ENCODE measurements around the gene TSSK6. TPM values are rescaled to one million over a fixed set of nuclear protein-coding genes. Genes with fewer than 3 reads are reported as not detected.

The TSSK6 gene
- total and polyA plus RNA-seq, 2 experiments from 2014 or later = 0.63 to 4.9 TPM

DNA sequence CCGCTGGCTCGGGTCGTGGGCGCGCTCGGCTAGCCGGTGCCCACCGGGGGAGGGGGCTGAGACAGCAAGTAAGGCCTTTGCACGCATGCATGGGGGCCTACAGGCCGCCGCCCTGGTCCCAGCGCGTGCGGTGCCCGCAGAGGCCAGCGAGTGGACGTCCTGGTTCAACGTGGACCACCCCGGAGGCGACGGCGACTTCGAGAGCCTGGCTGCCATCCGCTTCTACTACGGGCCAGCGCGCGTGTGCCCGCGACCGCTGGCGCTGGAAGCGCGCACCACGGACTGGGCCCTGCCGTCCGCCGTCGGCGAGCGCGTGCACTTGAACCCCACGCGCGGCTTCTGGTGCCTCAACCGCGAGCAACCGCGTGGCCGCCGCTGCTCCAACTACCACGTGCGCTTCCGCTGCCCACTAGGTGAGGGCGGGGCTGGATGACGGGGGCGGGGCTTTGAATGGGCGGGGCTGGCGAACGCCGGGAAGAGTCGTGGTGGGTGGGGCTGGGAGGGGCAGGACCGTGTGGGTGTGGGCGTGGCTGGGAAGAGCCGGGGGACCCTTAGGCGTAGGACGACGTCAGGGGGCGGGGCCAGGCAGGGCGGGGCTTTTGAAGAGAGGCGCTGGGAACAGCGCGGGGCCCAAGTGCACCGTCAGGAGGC, 24.8 kb upstream of the TSSK6 start:
- peak overlapping the region; percentile 87; the same call in 1 of the 2 replicates for H2AFZ ChIP-seq
- H3K36me3 ChIP-seq (ENCODE audit: insufficient read depth) = no peaks in the 10 kb centered on the region
- Mint-ChIP-seq H3K4me1 (peaks cover 8% of the 10 kb centered on the region; the same call in 2 of the 3 replicates), H3K27ac (peak overlapping the region; percentile 88; the same call in 1 of the 2 replicates), H3K9me3 (no peaks in the 10 kb centered on the region), H3K27me3 (ENCODE audit: insufficient read depth, low read depth, poor library complexity) (peaks cover 26% of the 10 kb centered on the region), H3K36me3 (ENCODE audit: low read depth) (no peaks in the 10 kb centered on the region; the same call in 2 of the 3 replicates), H3K4me3 (peak overlapping the region; percentile 68; the same call in 2 of the 3 replicates)
- peaks cover 30% of the 10 kb centered on the region for H3K27me3 ChIP-seq (ENCODE audit: insufficient read depth)
- peak overlapping the region; percentile 74 for H3K4me3 ChIP-seq
- peak; percentile 70 for TF ChIP-seq CREB1 (CRISPR knock-in tag; IDR thresholded peaks at IDR 0.05; ENCODE audit: low read depth)
- no peak for TF ChIP-seq ETS1 (IDR thresholded peaks at IDR 0.05)
- no peak for TF ChIP-seq JUNB (IDR thresholded peaks at IDR 0.05; ENCODE audit: unreplicated experiment)
- peak overlapping the region; percentile 97 for H3K4me2 ChIP-seq
- no peaks in the 10 kb centered on the region for H3K79me2 ChIP-seq (replicated peaks; ENCODE audit: insufficient read depth)
- no peak overlapping the region for H3K27ac ChIP-seq (ENCODE audit: low read depth)
- DNase-seq (ENCODE audit: low spot score) (peak; percentile 98), ATAC-seq (peak; percentile 44)
- peaks cover 15% of the 10 kb centered on the region; the same call in 1 of the 2 replicates for H3F3A ChIP-seq (replicated peaks; ENCODE audit: low read depth)
- peaks cover 5% of the 10 kb centered on the region; the same call in 1 of the 2 replicates for H3K4me1 ChIP-seq (ENCODE audit: insufficient read depth)
- 0 out of 2 replicates have a peak, but pooled peaks cover 5% of the 10 kb centered on the region for H4K20me1 ChIP-seq (replicated peaks; ENCODE audit: insufficient read depth)
- no peaks in the 10 kb centered on the region for H3K9me2 ChIP-seq (ENCODE audit: insufficient read depth)

DNA sequence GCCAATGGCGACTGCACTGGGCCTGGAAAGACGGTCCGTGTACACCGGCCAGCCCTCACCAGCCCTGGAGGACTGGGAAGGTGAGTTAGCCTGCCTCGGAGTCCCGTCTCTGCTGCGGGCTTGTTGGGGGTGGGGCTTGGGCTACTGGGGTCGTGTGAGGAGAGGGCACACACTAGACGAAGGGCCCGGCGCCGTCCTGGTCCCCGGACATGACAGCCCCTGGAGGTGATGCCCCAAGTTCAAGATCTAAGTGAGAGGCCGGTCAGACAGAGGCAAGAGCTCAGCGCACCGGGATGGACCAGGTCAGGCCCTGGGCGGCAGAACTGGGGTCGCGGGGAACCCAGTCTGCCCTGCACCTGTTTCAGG, 24.3 kb upstream of the TSSK6 start:
- no peak overlapping the region for H3K27ac ChIP-seq (ENCODE audit: low read depth)
- H3K79me2 ChIP-seq (replicated peaks; ENCODE audit: insufficient read depth) = no peaks in the 10 kb centered on the region
- no peak for TF ChIP-seq STAT1 (IDR thresholded peaks at IDR 0.05; ENCODE audit: unreplicated experiment)
- no peak overlapping the region for H2AFZ ChIP-seq
- peaks cover 8% of the 10 kb centered on the region; the same call in 2 of the 3 replicates for H3K4me1 Mint-ChIP-seq
- peak overlapping the region; percentile 43; the same call in 1 of the 2 replicates for H3K4me2 ChIP-seq
- H3K9me2 ChIP-seq (ENCODE audit: insufficient read depth) = no peaks in the 10 kb centered on the region
- H3K4me3 ChIP-seq = 0 out of 2 replicates have a peak overlapping the region, but pooled peaks have one; percentile 13
- no peak overlapping the region for H3K27ac Mint-ChIP-seq
- peaks cover 5% of the 10 kb centered on the region; the same call in 1 of the 2 replicates for H3K4me1 ChIP-seq (ENCODE audit: insufficient read depth)
- 0 out of 2 replicates have a peak, but pooled peaks cover 5% of the 10 kb centered on the region for H4K20me1 ChIP-seq (replicated peaks; ENCODE audit: insufficient read depth)
- H3K36me3 Mint-ChIP-seq (ENCODE audit: low read depth) = no peaks in the 10 kb centered on the region; the same call in 2 of the 3 replicates
- H3K27me3 Mint-ChIP-seq (ENCODE audit: insufficient read depth, low read depth, poor library complexity) = peaks cover 26% of the 10 kb centered on the region
- peaks cover 15% of the 10 kb centered on the region; the same call in 1 of the 2 replicates for H3F3A ChIP-seq (replicated peaks; ENCODE audit: low read depth)
- peak; percentile 41 for DNase-seq (ENCODE audit: low spot score)
- no peaks in the 10 kb centered on the region for H3K9me3 Mint-ChIP-seq
- ATAC-seq = no peak
- peaks cover 30% of the 10 kb centered on the region for H3K27me3 ChIP-seq (ENCODE audit: insufficient read depth)
- H3K36me3 ChIP-seq (ENCODE audit: insufficient read depth) = no peaks in the 10 kb centered on the region
- H3K4me3 Mint-ChIP-seq = no peak overlapping the region

DNA sequence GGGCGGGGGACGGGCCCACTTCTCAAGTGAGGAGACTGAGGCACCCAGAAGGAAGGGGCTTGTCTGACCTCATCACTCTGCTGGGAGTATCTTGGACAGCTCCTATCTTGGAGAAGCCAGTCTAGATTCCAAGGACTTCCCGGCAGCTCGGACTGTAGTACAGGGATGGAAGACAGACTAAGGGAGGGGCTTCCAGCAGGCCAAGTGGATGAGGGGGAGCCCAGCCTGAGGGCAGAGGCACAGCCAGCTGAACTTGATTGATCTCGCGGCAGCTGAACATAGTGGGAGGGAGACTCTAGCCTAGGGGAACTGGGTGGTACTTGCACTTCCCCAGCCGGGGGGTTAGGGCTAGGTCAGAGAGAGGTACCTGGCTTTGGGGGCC, 23.4 kb upstream of the TSSK6 start:
- no peak; the same call in 2 of the 3 replicates for ATAC-seq
- no peaks in the 10 kb centered on the region for H3K36me3 ChIP-seq (ENCODE audit: insufficient read depth)
- peak overlapping the region; percentile 76 for H3K4me3 ChIP-seq
- peaks cover 19% of the 10 kb centered on the region for H3F3A ChIP-seq (replicated peaks; ENCODE audit: low read depth)
- peaks cover 5% of the 10 kb centered on the region; the same call in 1 of the 2 replicates for H3K4me1 ChIP-seq (ENCODE audit: insufficient read depth)
- no peak overlapping the region for H3K27ac Mint-ChIP-seq
- no peak overlapping the region; the same call in 1 of the 2 replicates for H2AFZ ChIP-seq
- H3K27ac ChIP-seq (ENCODE audit: low read depth) = no peak overlapping the region
- peaks cover 32% of the 10 kb centered on the region for H3K27me3 Mint-ChIP-seq (ENCODE audit: insufficient read depth, low read depth, poor library complexity)
- no peaks in the 10 kb centered on the region; the same call in 2 of the 3 replicates for H3K36me3 Mint-ChIP-seq (ENCODE audit: low read depth)
- H3K4me2 ChIP-seq = peak overlapping the region; percentile 91
- H3K9me2 ChIP-seq (ENCODE audit: insufficient read depth) = no peaks in the 10 kb centered on the region
- peaks cover 33% of the 10 kb centered on the region for H3K27me3 ChIP-seq (ENCODE audit: insufficient read depth)
- DNase-seq (ENCODE audit: low spot score) = peak; percentile 40
- H3K4me1 Mint-ChIP-seq = peaks cover 15% of the 10 kb centered on the region
- no peaks in the 10 kb centered on the region for H3K79me2 ChIP-seq (replicated peaks; ENCODE audit: insufficient read depth)
- H4K20me1 ChIP-seq (replicated peaks; ENCODE audit: insufficient read depth) = 0 out of 2 replicates have a peak, but pooled peaks cover 5% of the 10 kb centered on the region
- no peaks in the 10 kb centered on the region for H3K9me3 Mint-ChIP-seq
- H3K4me3 Mint-ChIP-seq = peak overlapping the region; percentile 63
- TF ChIP-seq ZNF114 (CRISPR knock-in tag; IDR thresholded peaks at IDR 0.05) (no peak), EZH2phosphoT487 (IDR thresholded peaks at IDR 0.05; ENCODE audit: unreplicated experiment) (no peak), ETS1 (IDR thresholded peaks at IDR 0.05) (no peak), EZH2 (IDR thresholded peaks at IDR 0.05; ENCODE audit: low read depth, unreplicated experiment) (no peak), STAT1 (IDR thresholded peaks at IDR 0.05; ENCODE audit: unreplicated experiment) (no peak), CREB1 (CRISPR knock-in tag; IDR thresholded peaks at IDR 0.05; ENCODE audit: low read depth) (no peak), POLR2AphosphoS5 (IDR thresholded peaks at IDR 0.05; ENCODE audit: low read depth) (no peak), ZNF331 (CRISPR knock-in tag; IDR thresholded peaks at IDR 0.05; ENCODE audit: low read depth) (no peak), JUNB (IDR thresholded peaks at IDR 0.05; ENCODE audit: unreplicated experiment) (no peak), REST (IDR thresholded peaks at IDR 0.05; ENCODE audit: unreplicated experiment) (no peak)

All from GM23338 (cell line).